A673 (cell line): Measurements from ENCODE around the gene ELF1. TPM values are rescaled to one million over a fixed set of nuclear protein-coding genes. Genes with fewer than 3 reads are reported as not detected.
"Not testable (repeated sequence)": the region's sequence is repeated elsewhere in the genome, so short reads cannot be mapped to it uniquely, and the experiment has no call there.

Experiments
- BruUV-seq: library from RNA; stranded (reverse); fragments of 400-500 nt; replicated peaks from 2 replicates; lab custom pipeline; 2021; lab: Mats Ljungman, UMichigan
- CTCF ChIA-PET: fragments of 300-600 bp; sonication (Branson Sonifier 250); formaldehyde crosslinking; loops from one replicate; lab custom pipeline; 2022; ENCODE audit warnings: antibody characterized with exemption; lab: Charles Lee
- POLR2A ChIA-PET: fragments of 300-600 bp; sonication (Branson Sonifier 250); formaldehyde crosslinking; loops from one replicate; lab custom pipeline; 2022; ENCODE audit warnings: antibody characterized with exemption; ENCODE audit not compliant: low non-redundant PET; lab: Charles Lee
- DNase-seq: peaks from one replicate; pipeline ENCODE4 v3.0.0-alpha.2; 2015; ENCODE audit warnings: low spot score
- H3K27ac ChIP-seq: fragments of 200-600 bp; sonication (generic); 2 replicates; pipeline ENCODE4 v1.5.1; 2016; ENCODE audit warnings: mixed run types, low read depth, mild to moderate bottlenecking, mixed read lengths, antibody characterized with exemption, low read length; ENCODE audit not compliant: poor library complexity, severe bottlenecking
- H3K27me3 ChIP-seq: fragments of 200-600 bp; sonication (generic); replicated peaks from 2 replicates; pipeline ENCODE4 v1.6.1; 2017; ENCODE audit warnings: mixed run types, low read depth, mild to moderate bottlenecking, mixed read lengths, antibody characterized with exemption, low read length; ENCODE audit not compliant: insufficient read depth, poor library complexity
- H3K36me3 ChIP-seq: fragments of 200-600 bp; sonication (generic); 2 replicates; pipeline ENCODE4 v1.6.1; 2016; ENCODE audit warnings: mixed run types, mild to moderate bottlenecking, mixed read lengths, antibody characterized with exemption, low read length; ENCODE audit not compliant: insufficient read depth, poor library complexity, severe bottlenecking
- H3K4me1 ChIP-seq: fragments of 200-600 bp; sonication (generic); 2 replicates; pipeline ENCODE4 v1.6.1; 2017; ENCODE audit warnings: mixed run types, mild to moderate bottlenecking, mixed read lengths, antibody characterized with exemption, low read length; ENCODE audit not compliant: insufficient read depth, poor library complexity, severe bottlenecking
- H3K4me3 ChIP-seq: fragments of 200-600 bp; sonication (generic); 2 replicates; pipeline ENCODE4 v1.5.1; 2016; ENCODE audit warnings: low read depth, mixed run types, mild to moderate bottlenecking, mixed read lengths, low read length; ENCODE audit not compliant: poor library complexity, severe bottlenecking
- H3K9me3 ChIP-seq: fragments of 200-600 bp; sonication (generic); 2 replicates; pipeline ENCODE4 v1.6.1; 2016; ENCODE audit warnings: mixed run types, low read depth, mild to moderate bottlenecking, mixed read lengths, antibody characterized with exemption, low read length; ENCODE audit not compliant: poor library complexity, severe bottlenecking
- EZH2 ChIP-seq: fragments of 200-600 bp; sonication (generic); IDR thresholded peaks from 2 replicates; pipeline ENCODE4 v1.6.1; 2017; ENCODE audit warnings: borderline replicate concordance, low read depth, mild to moderate bottlenecking, mixed read lengths, antibody characterized with exemption, low read length; ENCODE audit not compliant: poor library complexity, severe bottlenecking
- intact Hi-C: fragments of 100-400 bp; cut with micrococcal nuclease; formaldehyde crosslinking; loops from one replicate; pipeline ENCODE4 v1.10.0; 2022; ENCODE audit not compliant: unreplicated experiment
- total RNA-seq: library from RNA; stranded (reverse); gene quantifications from 2 replicates; pipeline ENCODE4 v1.2.3, GENCODE V29; 2021
- TF ChIP-seq, protein P1 (sequence below): fragments of 300-800, 200-600 bp; sonication (generic); conservative IDR thresholded peaks from 2 replicates; pipeline ENCODE4 v1.5.1; 2017; ENCODE audit warnings: low read depth, mild to moderate bottlenecking, antibody characterized with exemption, low read length, moderate library complexity, mixed read lengths

ELF1 gene
- total RNA-seq, 1 experiment from 2014 or later, result 31.5 TPM

DNA sequence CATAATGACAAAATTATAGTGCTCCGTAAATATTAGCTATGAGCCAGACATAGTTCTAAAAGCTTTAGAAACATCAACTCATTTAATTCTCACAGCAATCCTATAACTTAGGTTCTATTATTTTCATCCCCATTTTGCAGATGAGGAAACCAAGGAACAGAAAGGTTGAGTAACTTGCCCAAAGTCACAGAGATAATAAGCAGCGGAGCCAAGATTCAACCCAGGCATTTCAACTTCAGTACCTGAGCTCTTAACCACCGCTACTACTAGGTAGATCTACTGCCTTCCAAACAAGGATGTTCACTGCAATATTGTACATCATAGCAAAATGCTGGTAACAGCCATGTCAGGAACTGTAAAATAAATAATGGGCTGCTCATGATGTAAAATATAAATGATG, 39.9 kb downstream of the ELF1 start:
- no peaks in the 10 kb centered on the region for H3K27me3 ChIP-seq
- no TSS peak for BruUV-seq
- DNase-seq, result no peak
- H3K4me3 ChIP-seq, result peak overlapping the region; percentile 50
- intact Hi-C loops, result no loop called here
- peaks cover 28% of the 10 kb centered on the region for H3K4me1 ChIP-seq
- POLR2A ChIA-PET, result no interaction called here
- no peaks in the 10 kb centered on the region for H3K36me3 ChIP-seq
- no peak overlapping the region for H3K27ac ChIP-seq
- no peaks in the 10 kb centered on the region for H3K9me3 ChIP-seq
- CTCF ChIA-PET, result interaction anchor here (0.6 kb wide), 1 partner anchor 12 kb away, joined by 3 read pairs; no protein-coding TSS in a partner anchor
- TF ChIP-seq, protein P1, sequence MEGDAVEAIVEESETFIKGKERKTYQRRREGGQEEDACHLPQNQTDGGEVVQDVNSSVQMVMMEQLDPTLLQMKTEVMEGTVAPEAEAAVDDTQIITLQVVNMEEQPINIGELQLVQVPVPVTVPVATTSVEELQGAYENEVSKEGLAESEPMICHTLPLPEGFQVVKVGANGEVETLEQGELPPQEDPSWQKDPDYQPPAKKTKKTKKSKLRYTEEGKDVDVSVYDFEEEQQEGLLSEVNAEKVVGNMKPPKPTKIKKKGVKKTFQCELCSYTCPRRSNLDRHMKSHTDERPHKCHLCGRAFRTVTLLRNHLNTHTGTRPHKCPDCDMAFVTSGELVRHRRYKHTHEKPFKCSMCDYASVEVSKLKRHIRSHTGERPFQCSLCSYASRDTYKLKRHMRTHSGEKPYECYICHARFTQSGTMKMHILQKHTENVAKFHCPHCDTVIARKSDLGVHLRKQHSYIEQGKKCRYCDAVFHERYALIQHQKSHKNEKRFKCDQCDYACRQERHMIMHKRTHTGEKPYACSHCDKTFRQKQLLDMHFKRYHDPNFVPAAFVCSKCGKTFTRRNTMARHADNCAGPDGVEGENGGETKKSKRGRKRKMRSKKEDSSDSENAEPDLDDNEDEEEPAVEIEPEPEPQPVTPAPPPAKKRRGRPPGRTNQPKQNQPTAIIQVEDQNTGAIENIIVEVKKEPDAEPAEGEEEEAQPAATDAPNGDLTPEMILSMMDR, result no peak
- no peak for TF ChIP-seq EZH2

DNA sequence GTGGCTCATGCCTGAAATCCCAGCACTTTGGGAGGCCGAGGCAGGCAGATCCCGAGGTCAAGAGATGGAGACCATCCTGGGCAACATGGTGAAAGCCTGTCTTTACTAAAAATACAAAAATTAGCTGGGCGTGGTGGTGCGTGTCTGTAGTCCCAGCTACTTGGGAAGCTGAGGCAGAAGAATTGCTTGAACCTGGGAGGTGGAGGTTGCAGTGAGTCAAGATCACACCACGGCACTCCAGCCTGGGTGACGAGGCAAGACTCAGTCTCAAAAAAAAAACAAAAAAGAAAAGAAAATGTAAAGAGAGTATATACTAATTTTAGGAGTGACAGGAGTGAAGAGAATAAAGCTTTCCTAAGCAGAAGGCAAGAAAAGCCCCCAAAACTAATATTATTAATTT, 41.0 kb downstream of the ELF1 start:
- CTCF ChIA-PET, result interaction anchor here (0.6 kb wide), 1 partner anchor 100 kb away, joined by 3 read pairs; no protein-coding TSS in a partner anchor
- not testable (repeated sequence) for BruUV-seq

DNA sequence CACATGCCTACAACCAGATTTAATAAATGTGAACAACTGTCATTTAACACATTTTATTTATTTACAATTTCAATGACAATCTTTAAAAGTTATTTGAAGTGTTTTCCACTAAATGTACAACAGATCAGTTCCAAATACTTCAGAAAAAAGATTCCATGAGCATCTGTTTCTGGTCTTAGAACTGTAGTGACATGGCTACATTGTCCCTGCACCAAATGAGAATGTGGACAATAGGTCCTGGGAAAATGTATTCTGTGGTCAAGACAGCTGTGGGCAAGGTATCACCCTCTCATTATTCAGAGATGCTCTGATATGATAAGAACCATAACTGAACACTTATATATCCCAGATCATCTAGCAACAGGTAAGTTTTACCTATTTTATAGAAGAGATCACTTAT, 43.7 kb downstream of the ELF1 start:
- H3K27me3 ChIP-seq, result no peaks in the 10 kb centered on the region
- H3K36me3 ChIP-seq, result no peaks in the 10 kb centered on the region
- BruUV-seq, result no TSS peak
- POLR2A ChIA-PET, result no interaction called here
- H3K9me3 ChIP-seq, result no peaks in the 10 kb centered on the region
- CTCF ChIA-PET, result no interaction called here
- TF ChIP-seq, protein P1, result no peak
- no peak for TF ChIP-seq EZH2
- H3K4me1 ChIP-seq, result peaks cover 19% of the 10 kb centered on the region
- intact Hi-C loops, result no loop called here
- DNase-seq, result no peak
- no peak overlapping the region for H3K27ac ChIP-seq
- H3K4me3 ChIP-seq, result no peak overlapping the region

More for the DNA sequence above, 41.0 kb downstream of the ELF1 start:
- POLR2A ChIA-PET, DNase-seq, intact Hi-C loops, H3K4me3 ChIP-seq, H3K27ac ChIP-seq, H3K36me3 ChIP-seq, H3K9me3 ChIP-seq, H3K27me3 ChIP-seq: not testable (repeated sequence)
- H3K4me1 ChIP-seq, result peaks cover 20% of the 10 kb centered on the region
